Activated gamma-delta T cell treated with anti-CD3 and anti-CD28 coated beads, Interleukin-2, amount 50 U/mL, for 16 hours (primary cell): ENCODE results near the gene ADIPOR2.

Source experiments
- DNase-seq: peaks from one replicate; pipeline ENCODE4 v3.0.0-alpha.2; 2020; ENCODE audit warnings: low read depth

ADIPOR2 gene

GRCh38 chr12:1737652-1738286 lies 46.9 kb downstream of the ADIPOR2 start:
- no peak for DNase-seq

GRCh38 chr12:1738446-1738845 lies 47.6 kb downstream of the ADIPOR2 start:
- DNase-seq: no peak

GRCh38 chr12:1739368-1739767 lies 48.5 kb downstream of the ADIPOR2 start:
- no peak for DNase-seq

- no peak for DNase-seq
Measured at GRCh38 chr12:1740161-1740948, 49.5 kb downstream of the ADIPOR2 start.

GRCh38 chr12:1741154-1741949 lies 50.5 kb downstream of the ADIPOR2 start:
- no peak for DNase-seq

- DNase-seq: no peak
Measured at GRCh38 chr12:1744932-1745331, 54.1 kb downstream of the ADIPOR2 start.

- DNase-seq: no peak
Measured at GRCh38 chr12:1747609-1748008, 56.7 kb downstream of the ADIPOR2 start.

- DNase-seq: no peak
Measured at GRCh38 chr12:1749019-1749418, 58.1 kb downstream of the ADIPOR2 start.

GRCh38 chr12:1750300-1750699 lies 59.4 kb downstream of the ADIPOR2 start:
- no peak for DNase-seq

GRCh38 chr12:1758376-1758775 lies 67.5 kb downstream of the ADIPOR2 start:
- DNase-seq: no peak

- no peak for DNase-seq
Measured at GRCh38 chr12:1758887-1759286, 68.0 kb downstream of the ADIPOR2 start.

GRCh38 chr12:1760566-1761382 lies 69.9 kb downstream of the ADIPOR2 start:
- no peak for DNase-seq

- no peak for DNase-seq
Measured at GRCh38 chr12:1761857-1762256, 71.0 kb downstream of the ADIPOR2 start.

- DNase-seq: no peak
Measured at GRCh38 chr12:1763153-1763552, 72.3 kb downstream of the ADIPOR2 start.

- no peak for DNase-seq
Measured at GRCh38 chr12:1766110-1766509, 75.2 kb downstream of the ADIPOR2 start.

- no peak for DNase-seq
Measured at GRCh38 chr12:1767407-1768090, 76.7 kb downstream of the ADIPOR2 start.

- DNase-seq: no peak
Measured at GRCh38 chr12:1768615-1769014, 77.7 kb downstream of the ADIPOR2 start.

- DNase-seq: no peak
Measured at GRCh38 chr12:1769809-1770494, 79.1 kb downstream of the ADIPOR2 start.

- no peak for DNase-seq
Measured at GRCh38 chr12:1773937-1774655, 83.2 kb downstream of the ADIPOR2 start.
